Esophagus muscularis mucosa (tissue), 4 donors: ENCODE measurements around the gene FAM20A. TPM values are rescaled to one million over a fixed set of nuclear protein-coding genes. Genes with fewer than 3 reads are reported as not detected.

Source experiments
- DNase-seq: peaks from one replicate; pipeline ENCODE4 v3.0.0-alpha.2; 2017; ENCODE audit errors: extremely low spot score
- H3K27ac ChIP-seq, 4 donors: fragments of 200-600 bp; sonication (generic); replicated peaks in 1 of 4; 1 replicate in 3 of 4; 2 replicates in 1 of 4; pipeline ENCODE4 v1.5.1; 2016 to 2019; ENCODE audit warnings: mild to moderate bottlenecking in 1 of 4
- H3K27me3 ChIP-seq, 4 donors: fragments of 200-600 bp; sonication (generic); one replicate each; pipeline versions ENCODE4 v1.5.1 to v1.6.0; 2016 to 2019
- H3K36me3 ChIP-seq, 4 donors: fragments of 200-600 bp; sonication (generic); one replicate each; pipeline ENCODE4 v1.5.1; 2016 to 2019
- H3K4me1 ChIP-seq, 4 donors: fragments of 200-600 bp; sonication (generic); one replicate each; pipeline ENCODE4 v1.5.1; 2016 to 2019
- H3K4me3 ChIP-seq, 4 donors: fragments of 200-600 bp; sonication (generic); 1 replicate in 2 of 4; 2 replicates in 2 of 4; pipeline ENCODE4 v1.5.1; 2016 to 2019; ENCODE audit warnings: mild to moderate bottlenecking in 4 of 4, moderate library complexity in 1 of 4
- H3K9me3 ChIP-seq, 4 donors: fragments of 200-600 bp; sonication (generic); 1 replicate in 3 of 4; 2 replicates in 1 of 4; pipeline ENCODE4 v1.5.1; 2016 to 2019
- EP300 ChIP-seq: sonication (generic); formaldehyde crosslinking; IDR thresholded peaks from one replicate; pipeline ENCODE4 v1.6.1; 2017; ENCODE audit warnings: antibody characterized with exemption
- POLR2A ChIP-seq: fragments of 450-650 bp; IDR thresholded peaks from one replicate; pipeline ENCODE4 v1.6.1; 2017; ENCODE audit warnings: antibody characterized with exemption, moderate library complexity, mild to moderate bottlenecking, low read depth
- POLR2AphosphoS5 ChIP-seq, 2 donors: sonication (generic); formaldehyde crosslinking; IDR thresholded peaks; one replicate each; pipeline ENCODE4 v1.6.1; 2017; ENCODE audit warnings: antibody characterized with exemption in 2 of 2
- WGBS: methylation state at CpG from one replicate; pipeline ENCODE4 v1.1.5; 2018; 5-methylcytosine and 5-hydroxymethylcytosine counted together
- intact Hi-C: fragments of 100-400 bp; cut with DNase I; formaldehyde crosslinking; loops from one replicate; pipeline ENCODE4 v1.15.1; 2023
- total RNA-seq, 4 donors: library from RNA; depleted of rRNA; stranded (reverse); fragments of >200 nt; gene quantifications; one replicate each; pipeline versions ENCODE4 v1.1.0 to v1.2.1, GENCODE V29; 2016
- TF ChIP-seq, protein P1 (sequence below), 3 experiments: fragments of 200-600 bp in 2 of 3; fragments of 450-650 bp in 1 of 3; sonication (generic) in 2 of 3; IDR thresholded peaks; one replicate each; pipeline ENCODE4 v1.5.1; 2017 to 2019; ENCODE audit warnings: antibody characterized with exemption in 3 of 3, mild to moderate bottlenecking in 2 of 3, moderate library complexity in 1 of 3

FAM20A gene
- total RNA-seq, 4 donors from 2014 or later: 1.7 to 21.2 (median 3.2) TPM

DNA sequence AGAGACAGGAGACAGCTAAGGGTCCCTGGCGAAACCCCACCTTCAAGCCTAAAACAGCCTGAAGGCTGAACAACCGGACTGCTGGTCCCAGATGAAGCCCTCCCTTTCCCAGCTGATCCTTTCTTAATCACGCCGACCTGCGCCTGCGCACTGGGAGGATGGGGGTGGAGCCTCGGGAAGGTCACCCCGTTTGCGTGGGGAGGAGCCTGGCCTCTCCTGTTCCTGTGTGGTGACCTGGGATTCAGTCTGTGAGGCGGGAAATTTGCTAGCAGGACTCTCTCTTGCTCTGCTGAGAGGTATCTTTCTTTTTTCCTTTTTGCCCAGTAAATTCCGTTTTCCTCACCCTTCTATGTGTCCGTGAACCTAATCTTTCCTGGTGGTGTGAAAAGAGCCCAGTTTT, 9.6 kb downstream of the FAM20A start:
- Histone ChIP-seq H3K4me1 (peaks cover 3 to 20% (median 10%) of the 10 kb centered on the region in 4 donors), H3K4me3 (no peak overlapping the region), H3K36me3 (no peaks in the 10 kb centered on the region), H3K9me3 (peaks cover 0 to 12% (median 8%) of the 10 kb centered on the region in 4 donors), H3K27me3 (peaks cover 0 to 12% (median 0%) of the 10 kb centered on the region in 4 donors), H3K27ac (no peak overlapping the region)
- DNase-seq: peak; percentile 50
- intact Hi-C loops: no loop called here
- TF ChIP-seq EP300: no peak
- TF ChIP-seq POLR2AphosphoS5 (IDR thresholded peaks at IDR 0.05): no peak
- TF ChIP-seq, protein P1, sequence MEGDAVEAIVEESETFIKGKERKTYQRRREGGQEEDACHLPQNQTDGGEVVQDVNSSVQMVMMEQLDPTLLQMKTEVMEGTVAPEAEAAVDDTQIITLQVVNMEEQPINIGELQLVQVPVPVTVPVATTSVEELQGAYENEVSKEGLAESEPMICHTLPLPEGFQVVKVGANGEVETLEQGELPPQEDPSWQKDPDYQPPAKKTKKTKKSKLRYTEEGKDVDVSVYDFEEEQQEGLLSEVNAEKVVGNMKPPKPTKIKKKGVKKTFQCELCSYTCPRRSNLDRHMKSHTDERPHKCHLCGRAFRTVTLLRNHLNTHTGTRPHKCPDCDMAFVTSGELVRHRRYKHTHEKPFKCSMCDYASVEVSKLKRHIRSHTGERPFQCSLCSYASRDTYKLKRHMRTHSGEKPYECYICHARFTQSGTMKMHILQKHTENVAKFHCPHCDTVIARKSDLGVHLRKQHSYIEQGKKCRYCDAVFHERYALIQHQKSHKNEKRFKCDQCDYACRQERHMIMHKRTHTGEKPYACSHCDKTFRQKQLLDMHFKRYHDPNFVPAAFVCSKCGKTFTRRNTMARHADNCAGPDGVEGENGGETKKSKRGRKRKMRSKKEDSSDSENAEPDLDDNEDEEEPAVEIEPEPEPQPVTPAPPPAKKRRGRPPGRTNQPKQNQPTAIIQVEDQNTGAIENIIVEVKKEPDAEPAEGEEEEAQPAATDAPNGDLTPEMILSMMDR (IDR thresholded peaks at IDR 0.05): no peak
- no peak for TF ChIP-seq POLR2A
- WGBS: 59% methylated on average over 12 of the region's 12 CpGs

DNA sequence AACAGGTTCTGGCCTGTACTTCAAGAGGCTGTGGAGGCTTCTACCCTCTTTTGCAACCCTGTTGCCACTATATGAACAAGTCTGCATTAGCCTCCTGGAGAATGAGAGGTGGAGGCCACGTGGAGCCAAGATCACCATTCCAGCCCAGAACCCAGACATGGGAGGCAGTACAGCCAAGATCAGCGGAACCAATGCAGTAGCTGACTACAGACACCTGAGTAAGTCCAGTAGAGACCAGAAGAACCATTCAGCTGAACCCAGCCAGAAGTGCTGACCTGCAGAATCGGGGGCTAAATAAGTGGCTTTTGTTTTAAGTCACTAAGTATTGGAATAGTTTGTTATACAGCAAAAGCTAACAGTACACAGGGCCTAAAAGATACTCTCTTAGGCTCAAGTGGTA, 12.1 kb downstream of the FAM20A start:
- Histone ChIP-seq H3K27ac (no peak overlapping the region), H3K36me3 (no peaks in the 10 kb centered on the region), H3K9me3 (peaks cover 0 to 12% (median 8%) of the 10 kb centered on the region in 4 donors), H3K4me3 (no peak overlapping the region), H3K4me1 (peaks cover 0 to 11% (median 7%) of the 10 kb centered on the region in 4 donors), H3K27me3 (peaks cover 0 to 8% (median 0%) of the 10 kb centered on the region in 4 donors)
- TF ChIP-seq POLR2A (no peak), EP300 (no peak), POLR2AphosphoS5 (IDR thresholded peaks at IDR 0.05) (no peak)
- TF ChIP-seq, protein P1 (IDR thresholded peaks at IDR 0.05): no peak
- DNase-seq: no peak
- intact Hi-C loops: no loop called here
- 83% methylated on average over 3 of the region's 3 CpGs for WGBS

DNA sequence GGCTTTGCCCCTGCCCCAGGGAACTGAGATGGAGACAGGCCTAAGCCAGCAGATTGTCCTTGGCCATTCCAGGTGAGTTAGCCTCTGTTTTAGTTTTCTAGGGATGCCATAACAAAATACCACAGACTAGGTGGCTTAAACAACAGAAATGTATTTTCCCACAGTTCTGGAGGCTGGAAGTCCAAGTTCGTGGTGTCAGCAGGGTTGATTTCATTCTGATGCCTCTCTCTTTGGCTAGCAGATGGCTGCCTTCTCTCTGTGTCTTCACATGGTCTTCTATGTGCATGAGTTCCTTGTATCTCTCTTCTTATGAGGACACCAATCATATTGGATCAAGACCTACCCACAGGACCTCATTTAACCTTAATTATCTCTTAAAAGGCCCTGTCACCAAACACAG, 12.8 kb downstream of the FAM20A start:
- no peak for DNase-seq
- H3K4me3 ChIP-seq: no peak overlapping the region
- H3K27me3 ChIP-seq: peaks cover 0 to 8% (median 0%) of the 10 kb centered on the region in 4 donors
- H3K4me1 ChIP-seq: peaks cover 0 to 11% (median 5%) of the 10 kb centered on the region in 4 donors
- intact Hi-C loops: no loop called here
- 75% methylated on average over 1 of the region's 1 CpG for WGBS
- H3K27ac ChIP-seq: no peak overlapping the region
- H3K36me3 ChIP-seq: no peaks in the 10 kb centered on the region
- peaks cover 0 to 12% (median 8%) of the 10 kb centered on the region in 4 donors for H3K9me3 ChIP-seq
- TF ChIP-seq POLR2AphosphoS5 (IDR thresholded peaks at IDR 0.05) (no peak), EP300 (no peak)

DNA sequence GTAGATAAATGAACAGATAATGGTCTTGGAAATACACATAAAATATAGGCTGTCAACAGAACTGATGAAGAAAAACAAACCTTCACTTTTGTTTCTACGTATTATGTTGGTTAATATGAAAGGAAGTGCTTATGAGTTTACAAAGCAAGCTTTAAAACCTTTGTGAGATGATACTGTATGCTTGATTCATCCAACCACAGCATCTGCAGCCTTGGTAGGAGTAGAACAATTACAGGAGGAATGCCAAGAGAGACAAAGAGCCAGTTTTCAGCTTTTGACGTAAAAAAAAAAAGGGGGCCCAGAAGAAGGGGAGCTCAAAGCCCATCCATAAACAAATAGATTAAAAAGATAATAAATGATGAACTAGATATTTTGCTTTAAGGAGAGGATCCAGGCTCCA, 13.3 kb downstream of the FAM20A start:
- H3K4me3 ChIP-seq: no peak overlapping the region
- TF ChIP-seq POLR2A: no peak
- TF ChIP-seq EP300: no peak
- TF ChIP-seq, protein P1 (IDR thresholded peaks at IDR 0.05): no peak
- no peak for TF ChIP-seq POLR2AphosphoS5 (IDR thresholded peaks at IDR 0.05)
- H3K4me1 ChIP-seq: peaks cover 0 to 6% (median under 1%) of the 10 kb centered on the region in 4 donors
- intact Hi-C loops: no loop called here
- H3K27me3 ChIP-seq: peaks cover 0 to 8% (median 0%) of the 10 kb centered on the region in 4 donors
- H3K9me3 ChIP-seq: peaks cover 0 to 12% (median 8%) of the 10 kb centered on the region in 4 donors
- H3K27ac ChIP-seq: no peak overlapping the region
- WGBS: 74% methylated on average over 2 of the region's 2 CpGs
- no peak for DNase-seq
- H3K36me3 ChIP-seq: no peaks in the 10 kb centered on the region

DNA sequence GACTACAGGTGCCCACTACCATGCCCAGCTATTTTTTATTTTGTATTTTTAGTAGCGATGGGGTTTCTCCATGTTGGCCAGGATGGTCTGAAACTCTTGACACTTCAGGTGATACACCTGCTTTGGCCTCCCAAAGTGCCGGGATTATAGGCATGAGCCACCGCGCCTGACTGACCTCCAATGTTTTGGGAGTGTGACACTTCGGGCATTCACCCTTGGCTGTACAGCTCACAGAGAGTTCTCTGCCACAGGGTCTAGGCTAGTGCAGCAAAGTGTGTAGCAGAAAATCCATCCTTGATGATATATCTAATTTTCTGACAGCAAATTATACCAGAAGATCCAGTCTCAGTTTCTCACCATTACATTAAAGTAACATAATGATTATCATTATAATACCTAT, 14.1 kb downstream of the FAM20A start:
- WGBS: 92% methylated on average over 5 of the region's 5 CpGs
- Histone ChIP-seq H3K27me3 (peaks cover 0 to 7% (median 0%) of the 10 kb centered on the region in 4 donors), H3K9me3 (peaks cover 0 to 12% (median 8%) of the 10 kb centered on the region in 4 donors), H3K4me1 (no peaks in the 10 kb centered on the region), H3K4me3 (no peak overlapping the region), H3K36me3 (no peaks in the 10 kb centered on the region), H3K27ac (no peak overlapping the region)
- no peak for TF ChIP-seq POLR2A
- TF ChIP-seq, protein P1 (IDR thresholded peaks at IDR 0.05): no peak
- TF ChIP-seq EP300: no peak
- no peak for TF ChIP-seq POLR2AphosphoS5 (IDR thresholded peaks at IDR 0.05)
- no peak for DNase-seq
- intact Hi-C loops: no loop called here
